B cell (primary cell): Measurements from ENCODE around the gene CDIP1. TPM values are rescaled to one million over a fixed set of nuclear protein-coding genes. Genes with fewer than 3 reads are reported as not detected.

ENCODE experiments used
- polyA plus RNA-seq: library from polyadenylated mRNA; depleted of rRNA; stranded (reverse); fragments of >200 nt; gene quantifications from 2 replicates; pipeline ENCODE4 v1.2.3, GENCODE V29; 2012
- total RNA-seq, 2 donors: library from RNA; stranded (reverse); fragments of 120-200 nt in 1 of 2; gene quantifications; 1 replicate in 1 of 2; 2 replicates in 1 of 2; pipeline versions ENCODE4 v1.2.3 to v1.2.4, GENCODE V29; 2013 to 2022

The CDIP1 gene
- total and polyA plus RNA-seq, 2 donors (not counting 1 experiment from before 2014, with no cell fraction given) = 12.8 to 20.3 TPM

Other genes with a start within 250 kb of the CDIP1 start
- not detected in 2 replicates for gene GLIS2, start 222.7 kb downstream of the CDIP1 start, total RNA-seq
- not detected in 2 replicates for gene GLIS2, start 222.7 kb downstream of the CDIP1 start, polyA plus RNA-seq
- gene PAM16, start 187.5 kb downstream of the CDIP1 start, total RNA-seq = 56.6 and 57.3 TPM in 2 replicates
- gene PAM16, start 187.5 kb downstream of the CDIP1 start, polyA plus RNA-seq = 64.1 and 80.4 TPM in 2 replicates
- 0.66 and 0.76 TPM in 2 replicates for gene VASN, start 166.9 kb downstream of the CDIP1 start, total RNA-seq
- gene VASN, start 166.9 kb downstream of the CDIP1 start, polyA plus RNA-seq = 0.57 and 1.1 TPM in 2 replicates
- 114 and 117 TPM in 2 replicates for gene CORO7, start 122.2 kb downstream of the CDIP1 start, total RNA-seq
- gene CORO7, start 122.2 kb downstream of the CDIP1 start, polyA plus RNA-seq = 230 and 242 TPM in 2 replicates
- gene DNAJA3, start 112.9 kb downstream of the CDIP1 start, total RNA-seq = 59.3 and 68.1 TPM in 2 replicates
- gene DNAJA3, start 112.9 kb downstream of the CDIP1 start, polyA plus RNA-seq = 65.2 and 67.7 TPM in 2 replicates
- gene NMRAL1, start 64.1 kb downstream of the CDIP1 start, total RNA-seq = 46.7 and 48.6 TPM in 2 replicates
- 42.6 and 68.8 TPM in 2 replicates for gene NMRAL1, start 64.1 kb downstream of the CDIP1 start, polyA plus RNA-seq
- gene HMOX2, start 62.4 kb downstream of the CDIP1 start, total RNA-seq = 36.5 TPM in 2 replicates
- gene HMOX2, start 62.4 kb downstream of the CDIP1 start, polyA plus RNA-seq = 21.8 and 39.0 TPM in 2 replicates
- 0.66 and 0.79 TPM in 2 replicates for gene C16orf96, start 17.6 kb upstream of the CDIP1 start, total RNA-seq
- 0.31 and 0.40 TPM in 2 replicates for gene C16orf96, start 17.6 kb upstream of the CDIP1 start, polyA plus RNA-seq
- 31.7 and 36.6 TPM in 2 replicates for gene UBALD1, start 76.1 kb upstream of the CDIP1 start, total RNA-seq
- gene UBALD1, start 76.1 kb upstream of the CDIP1 start, polyA plus RNA-seq = 25.6 and 35.4 TPM in 2 replicates
- gene MGRN1, start 86.1 kb upstream of the CDIP1 start, total RNA-seq = 89.2 and 89.8 TPM in 2 replicates
- 16.5 and 22.7 TPM in 2 replicates for gene MGRN1, start 86.1 kb upstream of the CDIP1 start, polyA plus RNA-seq
- 38.5 and 43.2 TPM in 2 replicates for gene NUDT16L1, start 154.8 kb upstream of the CDIP1 start, total RNA-seq
- 47.1 and 59.2 TPM in 2 replicates for gene NUDT16L1, start 154.8 kb upstream of the CDIP1 start, polyA plus RNA-seq
- gene ANKS3, start 195.5 kb upstream of the CDIP1 start, total RNA-seq = 31.9 and 36.2 TPM in 2 replicates
- 26.5 and 38.4 TPM in 2 replicates for gene ANKS3, start 195.5 kb upstream of the CDIP1 start, polyA plus RNA-seq
- 0.19 and 0.44 TPM in 2 replicates for gene DNAAF8, start 195.8 kb upstream of the CDIP1 start, total RNA-seq
- 0.09 TPM in 1 of 2 replicates, not detected in the other for gene DNAAF8, start 195.8 kb upstream of the CDIP1 start, polyA plus RNA-seq
- gene ZNF500, start 228.4 kb upstream of the CDIP1 start, total RNA-seq = 26.5 and 35.7 TPM in 2 replicates
- gene ZNF500, start 228.4 kb upstream of the CDIP1 start, polyA plus RNA-seq = 11.0 and 12.0 TPM in 2 replicates
- gene SEPTIN12, start 249.6 kb upstream of the CDIP1 start, total RNA-seq = not detected in 2 replicates
- gene SEPTIN12, start 249.6 kb upstream of the CDIP1 start, polyA plus RNA-seq = 0.07 TPM in 1 of 2 replicates, not detected in the other